ENCODE measurements around the gene JUN.

The JUN gene

DNA sequence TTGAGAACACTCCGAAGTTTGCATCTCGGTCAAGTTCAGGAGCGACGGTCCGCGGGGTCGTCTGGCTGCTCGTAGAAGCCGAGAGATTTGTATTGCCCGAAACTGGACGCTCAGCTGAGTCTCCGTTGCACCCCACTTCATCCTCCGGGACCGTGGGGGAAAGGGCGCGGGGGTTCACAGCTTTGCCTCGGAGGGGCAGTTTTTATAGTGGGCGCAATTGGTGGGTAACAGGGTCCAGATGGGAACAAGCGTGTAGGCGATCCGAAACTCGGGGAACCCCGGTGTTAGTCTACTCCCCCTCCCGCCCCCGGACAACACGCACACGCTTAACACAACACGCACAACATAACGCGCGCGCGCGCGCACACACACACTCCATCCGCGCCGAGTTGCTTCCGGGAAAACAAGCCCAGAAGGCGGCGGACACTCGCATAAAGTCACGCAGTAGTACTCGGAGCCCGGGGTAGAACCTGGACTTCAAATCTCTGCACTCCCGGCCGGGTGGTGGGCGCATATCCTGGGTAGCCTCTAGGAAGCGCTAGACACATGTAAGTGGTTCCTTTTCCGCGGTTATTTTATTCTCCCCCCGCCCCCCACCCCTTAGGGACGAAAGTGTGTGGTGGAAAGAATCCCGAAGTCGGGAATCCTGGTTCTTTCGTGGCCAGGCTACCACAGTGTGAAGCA is 1.1 kb upstream of the JUN start:
- Mint-ChIP-seq H3K4me3 (peak overlapping the region; percentile 91 to 95 (median 92)), H3K27ac (peak overlapping the region; percentile 88 to 99 (median 97)), H3K9me3 (peaks cover 12% of the 10 kb centered on the region), H3K36me3 (ENCODE audit: low read depth) (peaks cover 25% of the 10 kb centered on the region), H3K27me3 (ENCODE audit: low read depth) (peaks cover 3% of the 10 kb centered on the region), H3K4me1 (peaks cover 33% of the 10 kb centered on the region)
- TF ChIP-seq, protein P1, sequence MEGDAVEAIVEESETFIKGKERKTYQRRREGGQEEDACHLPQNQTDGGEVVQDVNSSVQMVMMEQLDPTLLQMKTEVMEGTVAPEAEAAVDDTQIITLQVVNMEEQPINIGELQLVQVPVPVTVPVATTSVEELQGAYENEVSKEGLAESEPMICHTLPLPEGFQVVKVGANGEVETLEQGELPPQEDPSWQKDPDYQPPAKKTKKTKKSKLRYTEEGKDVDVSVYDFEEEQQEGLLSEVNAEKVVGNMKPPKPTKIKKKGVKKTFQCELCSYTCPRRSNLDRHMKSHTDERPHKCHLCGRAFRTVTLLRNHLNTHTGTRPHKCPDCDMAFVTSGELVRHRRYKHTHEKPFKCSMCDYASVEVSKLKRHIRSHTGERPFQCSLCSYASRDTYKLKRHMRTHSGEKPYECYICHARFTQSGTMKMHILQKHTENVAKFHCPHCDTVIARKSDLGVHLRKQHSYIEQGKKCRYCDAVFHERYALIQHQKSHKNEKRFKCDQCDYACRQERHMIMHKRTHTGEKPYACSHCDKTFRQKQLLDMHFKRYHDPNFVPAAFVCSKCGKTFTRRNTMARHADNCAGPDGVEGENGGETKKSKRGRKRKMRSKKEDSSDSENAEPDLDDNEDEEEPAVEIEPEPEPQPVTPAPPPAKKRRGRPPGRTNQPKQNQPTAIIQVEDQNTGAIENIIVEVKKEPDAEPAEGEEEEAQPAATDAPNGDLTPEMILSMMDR (IDR thresholded peaks at IDR 0.05; ENCODE audit: unreplicated experiment in 3 of 3) = peak; percentile 64 to 71 (median 68)

DNA sequence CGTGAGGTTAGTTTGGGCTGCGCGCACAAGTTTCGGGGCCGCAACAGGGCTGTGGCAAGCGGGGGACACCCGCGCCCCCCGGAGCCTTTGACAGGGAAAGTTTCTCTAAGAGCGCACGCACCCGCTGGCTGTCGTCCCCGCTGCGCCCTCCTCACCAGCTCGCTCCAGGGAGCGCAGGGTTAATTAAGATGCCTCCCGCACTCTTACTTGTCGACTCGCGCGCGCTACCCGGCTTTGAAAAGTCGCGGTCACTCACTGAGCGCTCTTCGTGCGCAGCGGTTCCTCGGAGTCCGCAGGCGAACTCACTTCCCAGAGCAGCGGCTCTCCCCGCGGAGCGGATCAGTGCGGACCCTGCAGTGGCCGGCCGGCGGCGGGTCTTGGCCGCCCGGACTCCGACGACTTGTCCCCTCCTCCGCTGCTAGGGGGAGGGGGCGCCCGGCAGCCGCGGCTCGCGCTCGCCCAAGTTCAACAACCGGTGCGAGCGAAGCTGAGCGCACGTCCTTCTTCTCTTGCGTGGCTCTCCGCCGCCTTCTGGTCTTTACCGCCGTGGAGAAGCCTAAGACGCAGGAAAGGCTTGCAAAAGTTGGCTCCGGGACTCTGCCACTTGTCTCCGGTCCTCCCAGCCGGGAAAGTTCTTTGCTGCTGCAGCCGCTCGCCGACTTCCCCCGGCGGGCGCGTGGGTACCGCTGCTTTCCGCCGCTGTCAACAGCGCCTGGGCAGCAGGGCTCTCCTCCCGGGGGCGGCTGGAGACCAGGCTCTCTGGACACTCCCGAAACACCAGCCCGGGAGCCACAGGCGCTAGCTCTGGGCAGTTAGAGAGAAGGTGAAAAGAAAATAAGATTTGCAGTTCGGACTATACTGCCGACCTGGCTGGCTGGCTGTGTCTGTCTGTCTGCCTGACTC is 506 bp downstream of the JUN start:
- TF ChIP-seq, protein P1 (IDR thresholded peaks at IDR 0.05; ENCODE audit: unreplicated experiment in 3 of 3) = no peak
- peak overlapping the region; percentile 91 to 95 (median 92) for H3K4me3 Mint-ChIP-seq
- H3K27me3 Mint-ChIP-seq (ENCODE audit: low read depth) = peaks cover 3% of the 10 kb centered on the region
- H3K9me3 Mint-ChIP-seq = peaks cover 4% of the 10 kb centered on the region
- peaks cover 25% of the 10 kb centered on the region for H3K36me3 Mint-ChIP-seq (ENCODE audit: low read depth)
- H3K4me1 Mint-ChIP-seq = peaks cover 32% of the 10 kb centered on the region
- H3K27ac Mint-ChIP-seq = peak overlapping the region; percentile 88 to 99 (median 97)

DNA sequence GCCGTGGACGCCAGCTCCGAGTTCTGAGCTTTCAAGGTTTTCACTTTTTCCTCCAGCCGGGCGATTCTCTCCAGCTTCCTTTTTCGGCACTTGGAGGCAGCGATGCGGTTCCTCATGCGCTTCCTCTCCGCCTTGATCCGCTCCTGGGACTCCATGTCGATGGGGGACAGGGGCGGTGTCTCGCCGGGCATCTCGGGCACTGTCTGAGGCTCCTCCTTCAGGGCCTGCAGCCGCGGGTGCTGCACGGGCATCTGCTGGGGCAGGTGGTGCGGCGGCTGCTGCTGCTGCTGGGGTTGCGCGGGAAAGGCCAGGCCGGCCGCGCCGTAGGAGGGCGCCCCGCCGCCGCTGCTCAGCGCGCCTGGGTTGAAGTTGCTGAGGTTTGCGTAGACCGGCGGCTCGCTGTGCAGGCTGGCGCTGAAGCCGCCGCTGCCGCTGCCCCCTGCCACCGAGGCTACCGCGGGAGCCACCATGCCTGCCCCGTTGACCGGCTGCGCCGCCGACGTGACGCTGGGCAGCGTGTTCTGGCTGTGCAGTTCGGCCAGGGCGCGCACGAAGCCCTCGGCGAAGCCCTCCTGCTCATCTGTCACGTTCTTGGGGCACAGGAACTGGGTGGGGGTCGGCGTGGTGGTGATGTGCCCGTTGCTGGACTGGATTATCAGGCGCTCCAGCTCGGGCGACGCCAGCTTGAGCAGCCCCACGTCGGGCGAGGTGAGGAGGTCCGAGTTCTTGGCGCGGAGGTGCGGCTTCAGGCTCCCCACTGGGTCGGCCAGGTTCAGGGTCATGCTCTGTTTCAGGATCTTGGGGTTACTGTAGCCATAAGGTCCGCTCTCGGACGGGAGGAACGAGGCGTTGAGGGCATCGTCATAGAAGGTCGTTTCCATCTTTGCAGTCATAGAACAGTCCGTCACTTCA is 1.4 kb downstream of the JUN start:
- H3K9me3 Mint-ChIP-seq = no peaks in the 10 kb centered on the region
- H3K27ac Mint-ChIP-seq = peak overlapping the region; percentile 89 to 99 (median 98)
- TF ChIP-seq, protein P1 (IDR thresholded peaks at IDR 0.05; ENCODE audit: unreplicated experiment in 3 of 3) = no peak
- H3K27me3 Mint-ChIP-seq (ENCODE audit: low read depth) = peaks cover 3% of the 10 kb centered on the region
- peak overlapping the region; percentile 91 to 95 (median 92) for H3K4me3 Mint-ChIP-seq
- peaks cover 25% of the 10 kb centered on the region for H3K36me3 Mint-ChIP-seq (ENCODE audit: low read depth)
- peaks cover 32% of the 10 kb centered on the region for H3K4me1 Mint-ChIP-seq

DNA sequence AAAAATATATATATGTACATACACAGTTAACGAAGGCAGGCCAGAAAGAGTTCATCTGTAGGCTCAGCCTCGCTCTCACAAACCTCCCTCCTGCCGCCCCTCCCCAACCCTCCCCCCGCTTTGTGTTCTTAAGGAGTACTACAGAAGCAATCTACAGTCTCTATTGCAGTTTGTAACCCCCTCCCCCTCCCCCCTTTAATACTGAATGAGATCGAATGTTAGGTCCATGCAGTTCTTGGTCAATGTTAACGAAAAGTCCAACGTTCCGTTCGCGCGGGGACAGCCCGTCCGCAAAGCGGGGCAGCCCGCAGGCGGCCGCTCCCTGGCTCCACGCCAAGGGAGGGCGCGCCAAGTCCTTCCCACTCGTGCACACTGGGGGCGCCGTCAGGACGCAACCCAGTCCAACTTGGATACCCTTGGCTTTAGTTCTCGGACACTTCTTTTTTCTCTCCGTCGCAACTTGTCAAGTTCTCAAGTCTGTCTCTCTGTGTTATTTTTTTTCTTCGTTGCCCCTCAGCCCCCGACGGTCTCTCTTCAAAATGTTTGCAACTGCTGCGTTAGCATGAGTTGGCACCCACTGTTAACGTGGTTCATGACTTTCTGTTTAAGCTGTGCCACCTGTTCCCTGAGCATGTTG is 2.2 kb downstream of the JUN start:
- Mint-ChIP-seq H3K27me3 (ENCODE audit: low read depth) (peaks cover 3% of the 10 kb centered on the region), H3K4me1 (peaks cover 31% of the 10 kb centered on the region), H3K9me3 (no peaks in the 10 kb centered on the region), H3K4me3 (peak overlapping the region; percentile 91 to 95 (median 92)), H3K27ac (peak overlapping the region; percentile 89 to 98 (median 96)), H3K36me3 (ENCODE audit: low read depth) (peaks cover 25% of the 10 kb centered on the region)
- TF ChIP-seq, protein P1 (IDR thresholded peaks at IDR 0.05; ENCODE audit: unreplicated experiment in 3 of 3) = peak in 2 of 3 experiments; percentile 36 to 49

DNA sequence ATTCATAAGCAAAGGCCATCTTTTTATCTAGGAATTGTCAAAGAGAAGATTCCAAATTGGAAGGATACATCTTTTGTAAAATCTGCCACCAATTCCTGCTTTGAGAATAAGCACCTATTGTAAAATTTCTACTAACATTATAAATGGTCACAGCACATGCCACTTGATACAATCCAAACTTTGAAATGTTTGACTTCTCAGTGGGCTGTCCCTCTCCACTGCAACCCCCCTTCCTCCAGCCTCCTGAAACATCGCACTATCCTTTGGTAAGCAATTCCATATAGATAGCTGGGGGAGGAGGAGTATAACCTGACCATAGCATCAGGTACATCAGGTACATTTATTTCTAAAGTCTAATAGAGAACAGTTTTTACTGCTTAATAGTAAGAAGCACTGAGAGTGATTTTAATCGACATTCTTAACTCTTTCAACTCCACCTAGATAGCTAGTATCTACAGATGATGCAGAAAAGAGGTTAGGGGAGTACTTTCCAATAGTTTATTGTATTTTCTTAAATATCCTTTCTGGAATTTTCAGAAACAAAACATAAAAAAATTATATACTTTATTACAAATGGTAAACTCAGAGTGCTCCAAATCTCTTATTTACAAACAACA is 2.9 kb downstream of the JUN start:
- H3K36me3 Mint-ChIP-seq (ENCODE audit: low read depth) = peaks cover 25% of the 10 kb centered on the region
- peaks cover 24% of the 10 kb centered on the region for H3K4me1 Mint-ChIP-seq
- peak overlapping the region; percentile 35 to 96 (median 73) for H3K27ac Mint-ChIP-seq
- TF ChIP-seq, protein P1 (IDR thresholded peaks at IDR 0.05; ENCODE audit: unreplicated experiment in 3 of 3) = no peak
- H3K4me3 Mint-ChIP-seq = peak overlapping the region; percentile 91 to 95 (median 92)
- no peaks in the 10 kb centered on the region for H3K9me3 Mint-ChIP-seq
- H3K27me3 Mint-ChIP-seq (ENCODE audit: low read depth) = no peaks in the 10 kb centered on the region
